HL-60 (cell line): ENCODE measurements around the gene NKD2.

Experiments
- GABPA ChIP-seq: IDR thresholded peaks from 2 replicates; pipeline ENCODE4 v1.6.1; 2012; ENCODE audit warnings: low read depth
- POLR2AphosphoS5 ChIP-seq: IDR thresholded peaks from 2 replicates; pipeline ENCODE4 v1.6.1; 2012; ENCODE audit warnings: low read depth
- SPI1 ChIP-seq: IDR thresholded peaks from 2 replicates; pipeline ENCODE4 v1.6.1; 2012; ENCODE audit warnings: low read depth, mild to moderate bottlenecking, borderline replicate concordance
- TF ChIP-seq, protein P1 (sequence below): IDR thresholded peaks from one replicate; pipeline ENCODE4 v1.5.1; 2011; ENCODE audit warnings: low read length, control low read depth, inconsistent platforms; ENCODE audit not compliant: insufficient read depth
- TF ChIP-seq, protein P2 (sequence below): IDR thresholded peaks from 2 replicates; pipeline ENCODE4 v1.6.1; 2012; ENCODE audit warnings: low read depth; ENCODE audit not compliant: insufficient replicate concordance

DNA sequence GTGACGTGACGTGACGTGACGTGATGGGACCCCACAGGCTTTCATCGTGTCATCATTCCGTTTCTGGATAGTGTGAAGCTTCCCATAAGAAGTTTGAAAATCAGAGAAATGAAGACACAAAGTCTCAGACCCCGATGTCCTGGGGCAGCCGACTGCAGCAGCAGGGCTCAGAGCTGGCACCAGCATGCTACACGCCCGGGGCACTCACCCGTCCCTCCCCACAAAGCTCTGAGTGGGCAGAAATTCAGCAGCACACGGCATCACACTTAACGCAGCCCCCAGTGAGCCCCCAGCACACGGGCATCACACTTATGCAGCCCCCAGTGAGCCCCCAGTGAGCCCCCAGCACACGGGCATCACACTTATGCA, 61.1 kb downstream of the NKD2 start:
- TF ChIP-seq, protein P1, sequence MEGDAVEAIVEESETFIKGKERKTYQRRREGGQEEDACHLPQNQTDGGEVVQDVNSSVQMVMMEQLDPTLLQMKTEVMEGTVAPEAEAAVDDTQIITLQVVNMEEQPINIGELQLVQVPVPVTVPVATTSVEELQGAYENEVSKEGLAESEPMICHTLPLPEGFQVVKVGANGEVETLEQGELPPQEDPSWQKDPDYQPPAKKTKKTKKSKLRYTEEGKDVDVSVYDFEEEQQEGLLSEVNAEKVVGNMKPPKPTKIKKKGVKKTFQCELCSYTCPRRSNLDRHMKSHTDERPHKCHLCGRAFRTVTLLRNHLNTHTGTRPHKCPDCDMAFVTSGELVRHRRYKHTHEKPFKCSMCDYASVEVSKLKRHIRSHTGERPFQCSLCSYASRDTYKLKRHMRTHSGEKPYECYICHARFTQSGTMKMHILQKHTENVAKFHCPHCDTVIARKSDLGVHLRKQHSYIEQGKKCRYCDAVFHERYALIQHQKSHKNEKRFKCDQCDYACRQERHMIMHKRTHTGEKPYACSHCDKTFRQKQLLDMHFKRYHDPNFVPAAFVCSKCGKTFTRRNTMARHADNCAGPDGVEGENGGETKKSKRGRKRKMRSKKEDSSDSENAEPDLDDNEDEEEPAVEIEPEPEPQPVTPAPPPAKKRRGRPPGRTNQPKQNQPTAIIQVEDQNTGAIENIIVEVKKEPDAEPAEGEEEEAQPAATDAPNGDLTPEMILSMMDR: no peak
- TF ChIP-seq GABPA (no peak), POLR2AphosphoS5 (no peak), SPI1 (no peak)
- TF ChIP-seq, protein P2, sequence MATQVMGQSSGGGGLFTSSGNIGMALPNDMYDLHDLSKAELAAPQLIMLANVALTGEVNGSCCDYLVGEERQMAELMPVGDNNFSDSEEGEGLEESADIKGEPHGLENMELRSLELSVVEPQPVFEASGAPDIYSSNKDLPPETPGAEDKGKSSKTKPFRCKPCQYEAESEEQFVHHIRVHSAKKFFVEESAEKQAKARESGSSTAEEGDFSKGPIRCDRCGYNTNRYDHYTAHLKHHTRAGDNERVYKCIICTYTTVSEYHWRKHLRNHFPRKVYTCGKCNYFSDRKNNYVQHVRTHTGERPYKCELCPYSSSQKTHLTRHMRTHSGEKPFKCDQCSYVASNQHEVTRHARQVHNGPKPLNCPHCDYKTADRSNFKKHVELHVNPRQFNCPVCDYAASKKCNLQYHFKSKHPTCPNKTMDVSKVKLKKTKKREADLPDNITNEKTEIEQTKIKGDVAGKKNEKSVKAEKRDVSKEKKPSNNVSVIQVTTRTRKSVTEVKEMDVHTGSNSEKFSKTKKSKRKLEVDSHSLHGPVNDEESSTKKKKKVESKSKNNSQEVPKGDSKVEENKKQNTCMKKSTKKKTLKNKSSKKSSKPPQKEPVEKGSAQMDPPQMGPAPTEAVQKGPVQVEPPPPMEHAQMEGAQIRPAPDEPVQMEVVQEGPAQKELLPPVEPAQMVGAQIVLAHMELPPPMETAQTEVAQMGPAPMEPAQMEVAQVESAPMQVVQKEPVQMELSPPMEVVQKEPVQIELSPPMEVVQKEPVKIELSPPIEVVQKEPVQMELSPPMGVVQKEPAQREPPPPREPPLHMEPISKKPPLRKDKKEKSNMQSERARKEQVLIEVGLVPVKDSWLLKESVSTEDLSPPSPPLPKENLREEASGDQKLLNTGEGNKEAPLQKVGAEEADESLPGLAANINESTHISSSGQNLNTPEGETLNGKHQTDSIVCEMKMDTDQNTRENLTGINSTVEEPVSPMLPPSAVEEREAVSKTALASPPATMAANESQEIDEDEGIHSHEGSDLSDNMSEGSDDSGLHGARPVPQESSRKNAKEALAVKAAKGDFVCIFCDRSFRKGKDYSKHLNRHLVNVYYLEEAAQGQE: no peak
